ENCODE results near the gene MEI1.

DNA sequence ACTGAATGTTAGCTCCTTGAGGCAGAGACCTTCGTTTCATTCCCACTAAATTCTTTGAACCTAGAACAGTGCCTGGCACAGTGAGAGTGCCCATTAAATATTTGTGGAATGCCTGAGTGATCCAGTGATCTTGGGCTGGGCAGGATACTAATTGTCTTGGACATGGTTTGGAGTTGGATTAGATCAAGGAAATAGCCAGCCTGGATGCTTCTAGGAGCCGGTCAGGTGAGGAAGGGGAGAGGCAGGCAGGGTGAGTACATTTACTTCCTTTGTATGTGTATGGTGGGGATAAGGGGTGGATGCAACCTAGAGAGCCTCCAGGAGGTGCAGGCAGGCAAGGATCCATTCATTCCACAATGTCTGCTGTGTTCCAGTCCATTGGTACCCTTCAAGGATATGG lies 137.2 kb downstream of the MEI1 start:
- no peak for TF ChIP-seq POLR2A (IDR thresholded peaks at IDR 0.05)
- no peak for TF ChIP-seq POLR2AphosphoS5 (IDR thresholded peaks at IDR 0.05)
- TF ChIP-seq CTCF (IDR thresholded peaks at IDR 0.05): no peak
- TF ChIP-seq EP300 (IDR thresholded peaks at IDR 0.05): no peak

Measured in upper lobe of left lung (tissue), 4 donors.